ENCODE results near the gene RASA2. TPM values are rescaled to one million over a fixed set of nuclear protein-coding genes. Genes with fewer than 3 reads are reported as not detected.

The RASA2 gene
- total and polyA plus RNA-seq, 2 experiments from 2014 or later: 16.6 to 28.6 TPM

DNA sequence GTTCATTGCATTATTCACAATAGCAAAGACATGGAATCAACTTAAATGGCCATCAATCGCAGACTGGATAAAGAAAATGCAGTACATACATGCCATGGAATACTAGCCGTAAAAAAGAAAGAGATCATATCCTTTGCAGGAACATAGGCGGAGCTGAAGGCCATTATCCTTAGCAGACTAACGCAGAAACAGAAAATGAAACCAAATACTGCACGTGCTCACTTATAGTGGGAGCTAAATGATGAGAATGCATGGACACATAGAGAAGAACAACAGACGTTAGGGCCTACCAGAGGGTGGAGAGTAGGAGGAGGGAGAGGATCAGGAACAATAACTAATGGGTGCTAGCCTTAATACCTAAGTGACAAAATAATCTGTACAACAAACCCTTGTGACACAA, 57.9 kb downstream of the RASA2 start:
- no peak for ATAC-seq
- H3K36me3 Mint-ChIP-seq (ENCODE audit: low read depth): peaks cover 44% of the 10 kb centered on the region
- H3K4me3 Mint-ChIP-seq: no peak overlapping the region
- Histone ChIP-seq H3K79me2 (replicated peaks; ENCODE audit: insufficient read depth) (peaks cover 7% of the 10 kb centered on the region; the same call in 1 of the 2 replicates), H3K36me3 (ENCODE audit: insufficient read depth) (no peaks in the 10 kb centered on the region), H3K27ac (ENCODE audit: low read depth) (no peak overlapping the region), H3F3A (replicated peaks; ENCODE audit: low read depth) (no peaks in the 10 kb centered on the region), H3K4me2 (no peak overlapping the region), H3K9me2 (ENCODE audit: insufficient read depth) (no peaks in the 10 kb centered on the region), H3K27me3 (ENCODE audit: insufficient read depth) (no peaks in the 10 kb centered on the region), H2AFZ (no peak overlapping the region), H3K4me1 (ENCODE audit: insufficient read depth) (no peaks in the 10 kb centered on the region), H4K20me1 (replicated peaks; ENCODE audit: insufficient read depth) (no peaks in the 10 kb centered on the region), H3K4me3 (no peak overlapping the region)
- no peaks in the 10 kb centered on the region for H3K4me1 Mint-ChIP-seq
- H3K9me3 Mint-ChIP-seq: no peaks in the 10 kb centered on the region
- TF ChIP-seq, protein P1, sequence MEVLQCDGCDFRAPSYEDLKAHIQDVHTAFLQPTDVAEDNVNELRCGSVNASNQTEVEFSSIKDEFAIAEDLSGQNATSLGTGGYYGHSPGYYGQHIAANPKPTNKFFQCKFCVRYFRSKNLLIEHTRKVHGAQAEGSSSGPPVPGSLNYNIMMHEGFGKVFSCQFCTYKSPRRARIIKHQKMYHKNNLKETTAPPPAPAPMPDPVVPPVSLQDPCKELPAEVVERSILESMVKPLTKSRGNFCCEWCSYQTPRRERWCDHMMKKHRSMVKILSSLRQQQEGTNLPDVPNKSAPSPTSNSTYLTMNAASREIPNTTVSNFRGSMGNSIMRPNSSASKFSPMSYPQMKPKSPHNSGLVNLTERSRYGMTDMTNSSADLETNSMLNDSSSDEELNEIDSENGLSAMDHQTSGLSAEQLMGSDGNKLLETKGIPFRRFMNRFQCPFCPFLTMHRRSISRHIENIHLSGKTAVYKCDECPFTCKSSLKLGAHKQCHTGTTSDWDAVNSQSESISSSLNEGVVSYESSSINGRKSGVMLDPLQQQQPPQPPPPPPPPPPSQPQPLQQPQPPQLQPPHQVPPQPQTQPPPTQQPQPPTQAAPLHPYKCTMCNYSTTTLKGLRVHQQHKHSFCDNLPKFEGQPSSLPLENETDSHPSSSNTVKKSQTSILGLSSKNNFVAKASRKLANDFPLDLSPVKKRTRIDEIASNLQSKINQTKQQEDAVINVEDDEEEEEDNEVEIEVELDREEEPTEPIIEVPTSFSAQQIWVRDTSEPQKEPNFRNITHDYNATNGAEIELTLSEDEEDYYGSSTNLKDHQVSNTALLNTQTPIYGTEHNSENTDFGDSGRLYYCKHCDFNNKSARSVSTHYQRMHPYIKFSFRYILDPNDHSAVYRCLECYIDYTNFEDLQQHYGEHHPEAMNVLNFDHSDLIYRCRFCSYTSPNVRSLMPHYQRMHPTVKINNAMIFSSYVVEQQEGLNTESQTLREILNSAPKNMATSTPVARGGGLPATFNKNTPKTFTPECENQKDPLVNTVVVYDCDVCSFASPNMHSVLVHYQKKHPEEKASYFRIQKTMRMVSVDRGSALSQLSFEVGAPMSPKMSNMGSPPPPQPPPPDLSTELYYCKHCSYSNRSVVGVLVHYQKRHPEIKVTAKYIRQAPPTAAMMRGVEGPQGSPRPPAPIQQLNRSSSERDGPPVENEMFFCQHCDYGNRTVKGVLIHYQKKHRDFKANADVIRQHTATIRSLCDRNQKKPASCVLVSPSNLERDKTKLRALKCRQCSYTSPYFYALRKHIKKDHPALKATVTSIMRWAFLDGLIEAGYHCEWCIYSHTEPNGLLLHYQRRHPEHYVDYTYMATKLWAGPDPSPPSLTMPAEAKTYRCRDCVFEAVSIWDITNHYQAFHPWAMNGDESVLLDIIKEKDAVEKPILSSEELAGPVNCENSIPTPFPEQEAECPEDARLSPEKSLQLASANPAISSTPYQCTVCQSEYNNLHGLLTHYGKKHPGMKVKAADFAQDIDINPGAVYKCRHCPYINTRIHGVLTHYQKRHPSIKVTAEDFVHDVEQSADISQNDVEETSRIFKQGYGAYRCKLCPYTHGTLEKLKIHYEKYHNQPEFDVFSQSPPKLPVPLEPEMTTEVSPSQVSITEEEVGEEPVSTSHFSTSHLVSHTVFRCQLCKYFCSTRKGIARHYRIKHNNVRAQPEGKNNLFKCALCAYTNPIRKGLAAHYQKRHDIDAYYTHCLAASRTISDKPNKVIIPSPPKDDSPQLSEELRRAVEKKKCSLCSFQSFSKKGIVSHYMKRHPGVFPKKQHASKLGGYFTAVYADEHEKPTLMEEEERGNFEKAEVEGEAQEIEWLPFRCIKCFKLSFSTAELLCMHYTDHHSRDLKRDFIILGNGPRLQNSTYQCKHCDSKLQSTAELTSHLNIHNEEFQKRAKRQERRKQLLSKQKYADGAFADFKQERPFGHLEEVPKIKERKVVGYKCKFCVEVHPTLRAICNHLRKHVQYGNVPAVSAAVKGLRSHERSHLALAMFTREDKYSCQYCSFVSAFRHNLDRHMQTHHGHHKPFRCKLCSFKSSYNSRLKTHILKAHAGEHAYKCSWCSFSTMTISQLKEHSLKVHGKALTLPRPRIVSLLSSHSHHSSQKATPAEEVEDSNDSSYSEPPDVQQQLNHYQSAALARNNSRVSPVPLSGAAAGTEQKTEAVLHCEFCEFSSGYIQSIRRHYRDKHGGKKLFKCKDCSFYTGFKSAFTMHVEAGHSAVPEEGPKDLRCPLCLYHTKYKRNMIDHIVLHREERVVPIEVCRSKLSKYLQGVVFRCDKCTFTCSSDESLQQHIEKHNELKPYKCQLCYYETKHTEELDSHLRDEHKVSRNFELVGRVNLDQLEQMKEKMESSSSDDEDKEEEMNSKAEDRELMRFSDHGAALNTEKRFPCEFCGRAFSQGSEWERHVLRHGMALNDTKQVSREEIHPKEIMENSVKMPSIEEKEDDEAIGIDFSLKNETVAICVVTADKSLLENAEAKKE (CRISPR knock-in tag; IDR thresholded peaks at IDR 0.05): no peak
- TF ChIP-seq EZH2 (IDR thresholded peaks at IDR 0.05; ENCODE audit: low read depth, unreplicated experiment) (no peak), POLR2AphosphoS5 (IDR thresholded peaks at IDR 0.05; ENCODE audit: low read depth) (no peak), NANOG (IDR thresholded peaks at IDR 0.05; ENCODE audit: borderline replicate concordance) (no peak), ZNF114 (CRISPR knock-in tag; IDR thresholded peaks at IDR 0.05) (no peak), CREB1 (CRISPR knock-in tag; IDR thresholded peaks at IDR 0.05; ENCODE audit: low read depth) (no peak), ZNF331 (CRISPR knock-in tag; IDR thresholded peaks at IDR 0.05; ENCODE audit: low read depth) (no peak), STAT1 (IDR thresholded peaks at IDR 0.05; ENCODE audit: unreplicated experiment) (no peak), JUNB (IDR thresholded peaks at IDR 0.05; ENCODE audit: unreplicated experiment) (no peak), EZH2phosphoT487 (IDR thresholded peaks at IDR 0.05; ENCODE audit: unreplicated experiment) (no peak)
- TF ChIP-seq, protein P2, sequence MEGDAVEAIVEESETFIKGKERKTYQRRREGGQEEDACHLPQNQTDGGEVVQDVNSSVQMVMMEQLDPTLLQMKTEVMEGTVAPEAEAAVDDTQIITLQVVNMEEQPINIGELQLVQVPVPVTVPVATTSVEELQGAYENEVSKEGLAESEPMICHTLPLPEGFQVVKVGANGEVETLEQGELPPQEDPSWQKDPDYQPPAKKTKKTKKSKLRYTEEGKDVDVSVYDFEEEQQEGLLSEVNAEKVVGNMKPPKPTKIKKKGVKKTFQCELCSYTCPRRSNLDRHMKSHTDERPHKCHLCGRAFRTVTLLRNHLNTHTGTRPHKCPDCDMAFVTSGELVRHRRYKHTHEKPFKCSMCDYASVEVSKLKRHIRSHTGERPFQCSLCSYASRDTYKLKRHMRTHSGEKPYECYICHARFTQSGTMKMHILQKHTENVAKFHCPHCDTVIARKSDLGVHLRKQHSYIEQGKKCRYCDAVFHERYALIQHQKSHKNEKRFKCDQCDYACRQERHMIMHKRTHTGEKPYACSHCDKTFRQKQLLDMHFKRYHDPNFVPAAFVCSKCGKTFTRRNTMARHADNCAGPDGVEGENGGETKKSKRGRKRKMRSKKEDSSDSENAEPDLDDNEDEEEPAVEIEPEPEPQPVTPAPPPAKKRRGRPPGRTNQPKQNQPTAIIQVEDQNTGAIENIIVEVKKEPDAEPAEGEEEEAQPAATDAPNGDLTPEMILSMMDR (conservative IDR thresholded peaks at IDR 0.05; ENCODE audit: low read depth in 2 of 2): no peak
- TF ChIP-seq, protein P3, sequence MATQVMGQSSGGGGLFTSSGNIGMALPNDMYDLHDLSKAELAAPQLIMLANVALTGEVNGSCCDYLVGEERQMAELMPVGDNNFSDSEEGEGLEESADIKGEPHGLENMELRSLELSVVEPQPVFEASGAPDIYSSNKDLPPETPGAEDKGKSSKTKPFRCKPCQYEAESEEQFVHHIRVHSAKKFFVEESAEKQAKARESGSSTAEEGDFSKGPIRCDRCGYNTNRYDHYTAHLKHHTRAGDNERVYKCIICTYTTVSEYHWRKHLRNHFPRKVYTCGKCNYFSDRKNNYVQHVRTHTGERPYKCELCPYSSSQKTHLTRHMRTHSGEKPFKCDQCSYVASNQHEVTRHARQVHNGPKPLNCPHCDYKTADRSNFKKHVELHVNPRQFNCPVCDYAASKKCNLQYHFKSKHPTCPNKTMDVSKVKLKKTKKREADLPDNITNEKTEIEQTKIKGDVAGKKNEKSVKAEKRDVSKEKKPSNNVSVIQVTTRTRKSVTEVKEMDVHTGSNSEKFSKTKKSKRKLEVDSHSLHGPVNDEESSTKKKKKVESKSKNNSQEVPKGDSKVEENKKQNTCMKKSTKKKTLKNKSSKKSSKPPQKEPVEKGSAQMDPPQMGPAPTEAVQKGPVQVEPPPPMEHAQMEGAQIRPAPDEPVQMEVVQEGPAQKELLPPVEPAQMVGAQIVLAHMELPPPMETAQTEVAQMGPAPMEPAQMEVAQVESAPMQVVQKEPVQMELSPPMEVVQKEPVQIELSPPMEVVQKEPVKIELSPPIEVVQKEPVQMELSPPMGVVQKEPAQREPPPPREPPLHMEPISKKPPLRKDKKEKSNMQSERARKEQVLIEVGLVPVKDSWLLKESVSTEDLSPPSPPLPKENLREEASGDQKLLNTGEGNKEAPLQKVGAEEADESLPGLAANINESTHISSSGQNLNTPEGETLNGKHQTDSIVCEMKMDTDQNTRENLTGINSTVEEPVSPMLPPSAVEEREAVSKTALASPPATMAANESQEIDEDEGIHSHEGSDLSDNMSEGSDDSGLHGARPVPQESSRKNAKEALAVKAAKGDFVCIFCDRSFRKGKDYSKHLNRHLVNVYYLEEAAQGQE (IDR thresholded peaks at IDR 0.05; ENCODE audit: unreplicated experiment): no peak
- TF ChIP-seq, protein P4, sequence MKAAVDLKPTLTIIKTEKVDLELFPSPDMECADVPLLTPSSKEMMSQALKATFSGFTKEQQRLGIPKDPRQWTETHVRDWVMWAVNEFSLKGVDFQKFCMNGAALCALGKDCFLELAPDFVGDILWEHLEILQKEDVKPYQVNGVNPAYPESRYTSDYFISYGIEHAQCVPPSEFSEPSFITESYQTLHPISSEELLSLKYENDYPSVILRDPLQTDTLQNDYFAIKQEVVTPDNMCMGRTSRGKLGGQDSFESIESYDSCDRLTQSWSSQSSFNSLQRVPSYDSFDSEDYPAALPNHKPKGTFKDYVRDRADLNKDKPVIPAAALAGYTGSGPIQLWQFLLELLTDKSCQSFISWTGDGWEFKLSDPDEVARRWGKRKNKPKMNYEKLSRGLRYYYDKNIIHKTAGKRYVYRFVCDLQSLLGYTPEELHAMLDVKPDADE (IDR thresholded peaks at IDR 0.05): no peak
- DNase-seq (ENCODE audit: low spot score): no peak
- H3K27ac Mint-ChIP-seq: no peak overlapping the region
- peaks cover 1% of the 10 kb centered on the region for H3K27me3 Mint-ChIP-seq (ENCODE audit: insufficient read depth, low read depth, poor library complexity)

Data from GM23338 (cell line).